HG02642 (cell line): ENCODE results near the gene TOR1AIP1.

Source experiments
- ATAC-seq: cut with Tn5 transposase; IDR thresholded peaks from one replicate; pipeline ENCODE4 v1.9.1; 2021; ENCODE audit warnings: mild to moderate bottlenecking; ENCODE audit not compliant: unreplicated experiment, poor library complexity

TOR1AIP1 gene

GRCh38 chr1:179879797-179880196 lies 2.3 kb upstream of the TOR1AIP1 start:
- no peak for ATAC-seq

GRCh38 chr1:179881642-179882252 lies 338 bp upstream of the TOR1AIP1 start:
- ATAC-seq: no peak

- no peak for ATAC-seq
These were observed 1.1 kb downstream of the TOR1AIP1 start for GRCh38 chr1:179883040-179883744.

- ATAC-seq: no peak
These were observed 1.7 kb downstream of the TOR1AIP1 start for GRCh38 chr1:179883745-179884138.

- ATAC-seq: no peak
These were observed 6.0 kb downstream of the TOR1AIP1 start for GRCh38 chr1:179888071-179888470.

- ATAC-seq: no peak
These were observed 7.5 kb downstream of the TOR1AIP1 start for GRCh38 chr1:179889589-179889988.

GRCh38 chr1:179910934-179911333 lies 28.8 kb downstream of the TOR1AIP1 start:
- ATAC-seq: no peak

GRCh38 chr1:179911812-179912211 lies 29.7 kb downstream of the TOR1AIP1 start:
- no peak for ATAC-seq

- ATAC-seq: no peak
These were observed 35.7 kb downstream of the TOR1AIP1 start for GRCh38 chr1:179917601-179918429.

- ATAC-seq: no peak
These were observed 39.4 kb downstream of the TOR1AIP1 start for GRCh38 chr1:179921472-179921871.

- no peak for ATAC-seq
These were observed 40.1 kb downstream of the TOR1AIP1 start for GRCh38 chr1:179921981-179922872.

- no peak for ATAC-seq
These were observed 40.9 kb downstream of the TOR1AIP1 start for GRCh38 chr1:179923029-179923428.

GRCh38 chr1:179924268-179924667 lies 42.2 kb downstream of the TOR1AIP1 start:
- ATAC-seq: peak; percentile 66

- ATAC-seq: no peak
These were observed 43.2 kb downstream of the TOR1AIP1 start for GRCh38 chr1:179925302-179925701.

- ATAC-seq: no peak
These were observed 44.1 kb downstream of the TOR1AIP1 start for GRCh38 chr1:179925922-179926849.

GRCh38 chr1:179926850-179927205 lies 44.7 kb downstream of the TOR1AIP1 start:
- no peak for ATAC-seq

GRCh38 chr1:179929955-179930798 lies 48.1 kb downstream of the TOR1AIP1 start:
- ATAC-seq: no peak

GRCh38 chr1:179930867-179931266 lies 48.8 kb downstream of the TOR1AIP1 start:
- ATAC-seq: no peak
